Gastrocnemius medialis (tissue), 4 donors: Measurements from ENCODE around the gene KCTD14.

Experiments used
- CTCF ChIP-seq, 5 experiments: fragments of 450-650 bp in 3 of 5; fragments of 200-600 bp in 2 of 5; sonication (generic) in 2 of 5; IDR thresholded peaks in 4 of 5; conservative IDR thresholded peaks in 1 of 5; 1 replicate in 4 of 5; 2 replicates in 1 of 5; pipeline ENCODE4 v1.5.1; 2016 to 2019; ENCODE audit warnings: antibody characterized with exemption in 5 of 5, mild to moderate bottlenecking in 3 of 5, moderate library complexity in 3 of 5
- POLR2A ChIP-seq, 2 donors: fragments of 450-650 bp; IDR thresholded peaks; one replicate each; pipeline ENCODE4 v1.6.1; 2017; ENCODE audit warnings: antibody characterized with exemption in 2 of 2, mild to moderate bottlenecking in 2 of 2, moderate library complexity in 2 of 2

DNA sequence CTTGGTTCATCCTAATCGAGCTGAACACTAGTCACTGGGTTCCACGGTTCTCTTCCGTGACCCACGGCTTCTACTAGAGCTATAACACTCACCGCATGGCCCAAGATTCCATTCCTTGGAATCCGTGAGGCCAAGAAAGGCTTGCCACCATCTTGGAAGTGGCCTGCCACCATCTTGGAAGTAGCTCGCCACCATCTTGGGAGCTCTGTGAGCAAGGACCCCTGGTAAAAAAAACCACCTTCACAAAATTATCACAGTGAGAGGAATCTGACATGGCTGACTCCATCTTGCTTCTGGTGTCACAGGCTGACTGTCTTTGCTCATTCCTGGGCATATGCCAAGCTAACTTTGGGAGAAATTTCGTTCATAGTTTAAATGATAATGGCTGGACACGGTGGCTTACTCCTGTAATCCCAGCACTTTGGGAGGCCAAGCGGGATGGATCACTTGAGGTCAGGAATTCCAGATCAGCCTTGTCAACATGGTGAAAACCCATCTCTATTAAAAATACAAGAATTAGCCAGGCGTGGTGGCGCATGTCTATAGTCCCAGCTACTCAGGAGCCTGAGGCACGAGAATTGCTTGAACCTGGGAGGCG, 18.9 kb upstream of the KCTD14 start:
- TF ChIP-seq CTCF (IDR thresholded peaks at IDR 0.05 in 4 of 5, conservative IDR thresholded peaks at IDR 0.05 in 1 of 5) (no peak), POLR2A (IDR thresholded peaks at IDR 0.05) (no peak)
